HepG2 (cell line): ENCODE data around the gene TMEM235. TPM values are rescaled to one million over a fixed set of nuclear protein-coding genes. Genes with fewer than 3 reads are reported as not detected.

Experiments
- CEBPB ChIP-seq: IDR thresholded peaks from 2 replicates; pipeline ENCODE4 v1.6.1; 2011; ENCODE audit warnings: low read depth, low read length, improper control_type of control experiment, borderline replicate concordance
- CHD4 ChIP-seq: fragments of 200-600 bp; sonication (generic); IDR thresholded peaks from 2 replicates; pipeline ENCODE4 v1.7.0; 2017; ENCODE audit warnings: mild to moderate bottlenecking, low read length, borderline replicate concordance
- HDAC1 ChIP-seq: sonication (generic); formaldehyde crosslinking; IDR thresholded peaks from 2 replicates; pipeline ENCODE4 v1.5.1; 2020; ENCODE audit warnings: mild to moderate bottlenecking, missing genetic modification reagents
- HDAC2 ChIP-seq: sonication (generic); formaldehyde crosslinking; IDR thresholded peaks from 2 replicates; pipeline ENCODE4 v1.4.0; 2020; ENCODE audit warnings: missing genetic modification reagents
- MAFF ChIP-seq: IDR thresholded peaks from 2 replicates; pipeline ENCODE4 v1.6.1; 2011; ENCODE audit warnings: low read depth, low read length, improper control_type of control experiment
- MAFK ChIP-seq, 2 experiments: IDR thresholded peaks in 1 of 2; conservative IDR thresholded peaks in 1 of 2; 2 replicates each; pipeline ENCODE4 v1.6.1; 2011; ENCODE audit warnings: improper control_type of control experiment in 2 of 2, low read length in 2 of 2
- NPAS2 ChIP-seq: sonication (generic); formaldehyde crosslinking; IDR thresholded peaks from 2 replicates; pipeline ENCODE4 v1.8.0; 2022; ENCODE audit warnings: mild to moderate bottlenecking, missing genetic modification reagents, borderline replicate concordance
- POLR2G ChIP-seq: fragments of 200-400 bp; formaldehyde crosslinking; IDR thresholded peaks from 2 replicates; pipeline ENCODE4 v1.6.1; 2018; ENCODE audit warnings: mild to moderate bottlenecking, low read depth, low read length, moderate library complexity
- RBM22 ChIP-seq: fragments of 200-400 bp; formaldehyde crosslinking; optimal IDR thresholded peaks from 2 replicates; pipeline ENCODE3; 2017; ENCODE audit warnings: mild to moderate bottlenecking, low read length, moderate library complexity
- TBP ChIP-seq: sonication (generic); formaldehyde crosslinking; IDR thresholded peaks from 2 replicates; pipeline ENCODE4 v1.5.0; 2020; ENCODE audit warnings: missing genetic modification reagents
- ZFAT ChIP-seq: sonication (generic); formaldehyde crosslinking; conservative IDR thresholded peaks from 2 replicates; pipeline ENCODE4 v1.8.1; 2023; ENCODE audit warnings: missing genetic modification reagents, inconsistent platforms
- ZKSCAN1 ChIP-seq: fragments of 150-350 bp; IDR thresholded peaks from 2 replicates; pipeline ENCODE4 v1.6.1; 2014; ENCODE audit warnings: low read length
- ZNF24 ChIP-seq: fragments of 450-650 bp; IDR thresholded peaks from 2 replicates; pipeline ENCODE4 v1.6.1; 2017; ENCODE audit warnings: antibody characterized with exemption, mild to moderate bottlenecking
- ZNF317 ChIP-seq: sonication (generic); formaldehyde crosslinking; IDR thresholded peaks from 2 replicates; pipeline ENCODE4 v1.5.0; 2020; ENCODE audit warnings: mild to moderate bottlenecking, missing genetic modification reagents
- ZNF335 ChIP-seq: sonication (generic); formaldehyde crosslinking; IDR thresholded peaks from 2 replicates; pipeline ENCODE4 v1.4.0; 2020; ENCODE audit warnings: missing genetic modification reagents
- ZSCAN30 ChIP-seq: sonication (generic); formaldehyde crosslinking; IDR thresholded peaks from 2 replicates; pipeline ENCODE4 v1.5.0; 2020; ENCODE audit warnings: mild to moderate bottlenecking, missing genetic modification reagents
- polyA plus RNA-seq, 8 experiments: library from polyadenylated mRNA; depleted of rRNA in 3 of 8; stranded (reverse) in 7 of 8; unstranded in 1 of 8; fragments of >200 nt; fragmentation: Illumina TruSeq in 4 of 8; extraction: Trizol in 4 of 8; gene quantifications; 2 replicates each; pipeline versions ENCODE4 v1.2.1 to v1.2.3, GENCODE V29; 2011 to 2016; ENCODE audit warnings: low read depth in 4 of 8, missing spikeins in 1 of 8, mixed read lengths in 1 of 8; ENCODE audit not compliant: insufficient read depth in 1 of 8
- total RNA-seq, 5 experiments: library from RNA; depleted of rRNA; stranded (reverse); fragments of >200 nt; fragmentation: Illumina TruSeq; extraction: Trizol; gene quantifications; 2 replicates each; pipeline ENCODE4 v1.2.3, GENCODE V29; 2016; ENCODE audit warnings: low read depth in 1 of 5
- TF ChIP-seq, protein P1 (sequence below): sonication (generic); formaldehyde crosslinking; IDR thresholded peaks from 2 replicates; pipeline ENCODE4 v1.8.0; 2022; ENCODE audit warnings: mild to moderate bottlenecking, missing genetic modification reagents
- TF ChIP-seq, protein P2 (sequence below): sonication (generic); formaldehyde crosslinking; IDR thresholded peaks from 2 replicates; pipeline ENCODE4 v1.4.0; 2020; ENCODE audit warnings: low read depth, mild to moderate bottlenecking, missing genetic modification reagents
- TF ChIP-seq, protein P3 (sequence below): sonication (generic); formaldehyde crosslinking; IDR thresholded peaks from 2 replicates; pipeline ENCODE4 v1.4.0; 2020; ENCODE audit warnings: missing genetic modification reagents
- TF ChIP-seq, protein P4 (sequence below): sonication (generic); formaldehyde crosslinking; IDR thresholded peaks from 2 replicates; pipeline ENCODE4 v1.5.0; 2020; ENCODE audit warnings: missing genetic modification reagents

Gene TMEM235
- total and polyA plus RNA-seq, 2 of the 13 experiments (the other 11 are each of a cell fraction or from before 2014, with no cell fraction given) = not detected

DNA sequence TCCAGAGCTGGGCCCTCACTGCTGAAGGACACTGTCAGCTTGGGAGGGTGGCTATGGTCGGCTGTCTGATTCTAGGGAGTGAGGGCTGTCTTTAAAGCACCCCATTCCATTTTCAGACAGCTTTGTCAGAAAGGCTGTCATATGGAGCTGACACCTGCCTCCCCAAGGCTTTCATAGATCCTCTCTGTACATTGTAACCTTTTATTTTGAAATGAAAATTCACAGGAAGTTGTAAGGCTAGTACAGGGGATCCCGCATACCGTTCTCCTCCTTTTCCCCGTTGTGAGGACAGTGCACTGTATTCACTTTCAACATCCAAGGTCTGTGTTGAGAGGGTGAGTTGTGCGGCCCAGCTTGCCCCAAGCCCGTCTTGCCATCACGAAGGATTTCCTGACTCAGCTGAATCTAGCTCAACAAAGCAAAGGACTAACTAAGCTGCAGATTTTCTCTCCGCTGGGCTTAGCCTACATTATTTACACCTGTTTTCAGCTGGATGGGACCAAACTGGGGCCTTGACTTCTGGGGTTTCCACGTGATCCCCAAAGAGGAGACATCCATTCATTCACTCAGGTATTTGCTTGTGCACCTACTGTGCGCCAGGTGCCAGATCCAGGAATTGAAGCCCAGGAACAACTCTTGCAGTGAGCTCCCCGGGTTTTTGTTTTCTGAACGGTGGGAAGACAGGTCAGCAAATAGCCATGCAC, 5.2 kb upstream of the TMEM235 start (continued):
- TF ChIP-seq MAFK (conservative IDR thresholded peaks at IDR 0.05 in 1 of 2, IDR thresholded peaks at IDR 0.05 in 1 of 2; ENCODE audit: low read length in 2 of 2) = peak; percentile 77 to 91
- no peak for TF ChIP-seq ZNF335 (CRISPR knock-in tag)
- TF ChIP-seq HDAC1 (CRISPR knock-in tag) = no peak
- TF ChIP-seq, protein P1, sequence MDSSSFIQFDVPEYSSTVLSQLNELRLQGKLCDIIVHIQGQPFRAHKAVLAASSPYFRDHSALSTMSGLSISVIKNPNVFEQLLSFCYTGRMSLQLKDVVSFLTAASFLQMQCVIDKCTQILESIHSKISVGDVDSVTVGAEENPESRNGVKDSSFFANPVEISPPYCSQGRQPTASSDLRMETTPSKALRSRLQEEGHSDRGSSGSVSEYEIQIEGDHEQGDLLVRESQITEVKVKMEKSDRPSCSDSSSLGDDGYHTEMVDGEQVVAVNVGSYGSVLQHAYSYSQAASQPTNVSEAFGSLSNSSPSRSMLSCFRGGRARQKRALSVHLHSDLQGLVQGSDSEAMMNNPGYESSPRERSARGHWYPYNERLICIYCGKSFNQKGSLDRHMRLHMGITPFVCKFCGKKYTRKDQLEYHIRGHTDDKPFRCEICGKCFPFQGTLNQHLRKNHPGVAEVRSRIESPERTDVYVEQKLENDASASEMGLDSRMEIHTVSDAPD = no peak
- TF ChIP-seq, protein P2, sequence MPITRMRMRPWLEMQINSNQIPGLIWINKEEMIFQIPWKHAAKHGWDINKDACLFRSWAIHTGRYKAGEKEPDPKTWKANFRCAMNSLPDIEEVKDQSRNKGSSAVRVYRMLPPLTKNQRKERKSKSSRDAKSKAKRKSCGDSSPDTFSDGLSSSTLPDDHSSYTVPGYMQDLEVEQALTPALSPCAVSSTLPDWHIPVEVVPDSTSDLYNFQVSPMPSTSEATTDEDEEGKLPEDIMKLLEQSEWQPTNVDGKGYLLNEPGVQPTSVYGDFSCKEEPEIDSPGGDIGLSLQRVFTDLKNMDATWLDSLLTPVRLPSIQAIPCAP (CRISPR knock-in tag) = no peak
- peak; percentile 83 for TF ChIP-seq MAFF
- no peak for TF ChIP-seq TBP
- TF ChIP-seq CHD4 = no peak
- no peak for TF ChIP-seq ZFAT (CRISPR knock-in tag)
- peak; percentile 19 for TF ChIP-seq RBM22
- TF ChIP-seq HDAC2 (CRISPR knock-in tag) = no peak
- TF ChIP-seq, protein P3, sequence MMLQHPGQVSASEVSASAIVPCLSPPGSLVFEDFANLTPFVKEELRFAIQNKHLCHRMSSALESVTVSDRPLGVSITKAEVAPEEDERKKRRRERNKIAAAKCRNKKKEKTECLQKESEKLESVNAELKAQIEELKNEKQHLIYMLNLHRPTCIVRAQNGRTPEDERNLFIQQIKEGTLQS = no peak
- TF ChIP-seq, protein P4, sequence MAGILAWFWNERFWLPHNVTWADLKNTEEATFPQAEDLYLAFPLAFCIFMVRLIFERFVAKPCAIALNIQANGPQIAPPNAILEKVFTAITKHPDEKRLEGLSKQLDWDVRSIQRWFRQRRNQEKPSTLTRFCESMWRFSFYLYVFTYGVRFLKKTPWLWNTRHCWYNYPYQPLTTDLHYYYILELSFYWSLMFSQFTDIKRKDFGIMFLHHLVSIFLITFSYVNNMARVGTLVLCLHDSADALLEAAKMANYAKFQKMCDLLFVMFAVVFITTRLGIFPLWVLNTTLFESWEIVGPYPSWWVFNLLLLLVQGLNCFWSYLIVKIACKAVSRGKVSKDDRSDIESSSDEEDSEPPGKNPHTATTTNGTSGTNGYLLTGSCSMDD (CRISPR knock-in tag) = no peak
- no peak for TF ChIP-seq ZSCAN30 (CRISPR knock-in tag)
- TF ChIP-seq POLR2G = no peak; the same call in none of the 2 replicates
- TF ChIP-seq ZKSCAN1 = peak; percentile 93
- no peak for TF ChIP-seq ZNF24
- TF ChIP-seq NPAS2 (CRISPR knock-in tag) = no peak
- no peak for TF ChIP-seq ZNF317 (CRISPR knock-in tag)
- TF ChIP-seq CEBPB = no peak
